B cell (primary cell): Measurements from ENCODE around the gene SGTA. TPM values are rescaled to one million over a fixed set of nuclear protein-coding genes. Genes with fewer than 3 reads are reported as not detected.
"Not testable (repeated sequence)": the region's sequence is repeated elsewhere in the genome, so short reads cannot be mapped to it uniquely, and the experiment has no call there.

ENCODE experiments used
- ATAC-seq: fragments of 200-7000 bp; cut with Tn5 transposase; one replicate; pipeline ENCODE4 v1.10.0; 2021; ENCODE audit warnings: low read depth, mild to moderate bottlenecking, moderate number of reproducible peaks, moderate library complexity
- CTCF ChIA-PET: fragments of 350-600 bp; sonication (Branson Sonifier 250); formaldehyde crosslinking; loops from one replicate; lab custom pipeline; 2021; ENCODE audit warnings: antibody characterized with exemption, inconsistent platforms; lab: Charles Lee
- POLR2A ChIA-PET: fragments of 350-600 bp; sonication (Branson Sonifier 250); formaldehyde crosslinking; loops from one replicate; lab custom pipeline; 2021; ENCODE audit warnings: antibody characterized with exemption; lab: Charles Lee
- DNase-seq: peaks from one replicate; pipeline ENCODE4 v3.0.0; 2013
- H2AFZ ChIP-seq: 2 replicates; pipeline ENCODE4 v1.6.1; 2012; ENCODE audit warnings: mild to moderate bottlenecking, low read depth, low read length; ENCODE audit not compliant: insufficient read depth, poor library complexity, severe bottlenecking
- H3K27ac ChIP-seq, 2 donors: 1 replicate in 1 of 2; 2 replicates in 1 of 2; pipeline ENCODE4 v1.5.1; 2012 to 2013; ENCODE audit warnings: low read length in 2 of 2, mild to moderate bottlenecking in 2 of 2, moderate library complexity in 1 of 2
- H3K27me3 ChIP-seq, 4 experiments: fragments of 200-600 bp in 1 of 4; sonication (generic) in 1 of 4; replicated peaks in 1 of 4; 1 replicate in 2 of 4; 2 replicates in 2 of 4; pipeline versions ENCODE4 v1.6.1 to v1.7.0; 2013 to 2016; ENCODE audit warnings: low read length in 3 of 4, mild to moderate bottlenecking in 2 of 4, mixed read lengths in 1 of 4, moderate library complexity in 1 of 4; ENCODE audit not compliant: insufficient read depth in 4 of 4, control insufficient read depth in 3 of 4; ENCODE audit errors: control extremely low read depth in 1 of 4
- H3K36me3 ChIP-seq, 2 experiments: replicated peaks in 1 of 2; 1 replicate in 1 of 2; 2 replicates in 1 of 2; pipeline versions ENCODE4 v1.6.1 to v1.7.1; 2013; ENCODE audit warnings: low read length in 1 of 2; ENCODE audit not compliant: insufficient read depth in 2 of 2, control insufficient read depth in 1 of 2; ENCODE audit errors: control extremely low read depth in 1 of 2, extremely low read depth in 1 of 2
- H3K4me1 ChIP-seq, 2 donors: fragments of 200-600 bp in 1 of 2; sonication (generic) in 1 of 2; 1 replicate in 1 of 2; 2 replicates in 1 of 2; pipeline versions ENCODE4 v1.5.1 to v1.6.1; 2013 to 2017; ENCODE audit warnings: low read length in 2 of 2; ENCODE audit not compliant: control insufficient read depth in 2 of 2, insufficient read depth in 2 of 2
- H3K4me2 ChIP-seq: replicated peaks from 2 replicates; pipeline ENCODE3; 2012; ENCODE audit warnings: mild to moderate bottlenecking, low read depth, low read length; ENCODE audit not compliant: poor library complexity, severe bottlenecking
- H3K4me3 ChIP-seq, 5 experiments: fragments of 200-600 bp in 1 of 5; sonication (generic) in 1 of 5; 1 replicate in 3 of 5; 2 replicates in 2 of 5; pipeline versions ENCODE4 v1.5.1 to v1.7.0; 2011 to 2016; ENCODE audit warnings: low read length in 4 of 5, mild to moderate bottlenecking in 4 of 5, low read depth in 2 of 5, control low read depth in 1 of 5, moderate library complexity in 1 of 5; ENCODE audit not compliant: insufficient read depth in 1 of 5; ENCODE audit errors: control extremely low read depth in 1 of 5, extremely low read depth in 1 of 5
- H3K79me2 ChIP-seq: fragments of 200-600 bp; sonication (generic); one replicate; pipeline ENCODE4 v1.6.0; 2016; ENCODE audit warnings: low read length; ENCODE audit not compliant: control insufficient read depth, insufficient read depth
- H3K9ac ChIP-seq: fragments of 200-600 bp; sonication (generic); 2 replicates; pipeline ENCODE4 v1.6.1; 2017; ENCODE audit warnings: mild to moderate bottlenecking, low read length, moderate library complexity
- H3K9me3 ChIP-seq, 3 donors: one replicate each; pipeline versions ENCODE4 v1.6.1 to v1.7.1; 2013; ENCODE audit warnings: low read length in 2 of 3; ENCODE audit not compliant: control insufficient read depth in 2 of 3, insufficient read depth in 1 of 3; ENCODE audit errors: control extremely low read depth in 1 of 3
- H4K20me1 ChIP-seq: 2 replicates; pipeline ENCODE4 v1.6.0; 2012; ENCODE audit warnings: mild to moderate bottlenecking, low read length; ENCODE audit not compliant: insufficient read depth, control insufficient read depth, poor library complexity, severe bottlenecking
- H3K27ac Mint-ChIP-seq: one replicate; pipeline ENCODE4 v1.8.0; 2021; ENCODE audit warnings: mixed read lengths
- H3K27me3 Mint-ChIP-seq: one replicate; pipeline ENCODE4 v1.8.0; 2021; ENCODE audit warnings: mixed read lengths
- H3K4me1 Mint-ChIP-seq: one replicate; pipeline ENCODE4 v1.8.0; 2021; ENCODE audit warnings: mixed read lengths
- H3K4me3 Mint-ChIP-seq: one replicate; pipeline ENCODE4 v1.8.0; 2021; ENCODE audit warnings: mixed read lengths
- H3K9me3 Mint-ChIP-seq: one replicate; pipeline ENCODE4 v1.8.0; 2022; ENCODE audit warnings: mixed read lengths; ENCODE audit not compliant: insufficient read depth
- CTCF ChIP-seq: fragments of 200-600 bp; IDR thresholded peaks from one replicate; pipeline ENCODE4 v1.8.0; 2022; ENCODE audit warnings: antibody characterized with exemption, mild to moderate bottlenecking
- EZH2 ChIP-seq: IDR thresholded peaks from 2 replicates; pipeline ENCODE4 v1.6.1; 2012; ENCODE audit warnings: borderline replicate concordance, low read depth, mild to moderate bottlenecking, moderate library complexity, low read length; ENCODE audit not compliant: insufficient read depth, poor library complexity, severe bottlenecking
- WGBS: methylation state at CpG from one replicate; pipeline ENCODE4 v1.1.5; 2013; ENCODE audit warnings: missing lambda C conversion rate; ENCODE audit not compliant: insufficient coverage; 5-methylcytosine and 5-hydroxymethylcytosine counted together
- intact Hi-C: fragments of 100-400 bp; cut with micrococcal nuclease; formaldehyde crosslinking; loops from one replicate; pipeline ENCODE4 v1.10.0; 2022
- polyA plus RNA-seq: library from polyadenylated mRNA; depleted of rRNA; stranded (reverse); fragments of >200 nt; gene quantifications from 2 replicates; pipeline ENCODE4 v1.2.3, GENCODE V29; 2012
- total RNA-seq, 2 donors: library from RNA; stranded (reverse); fragments of 120-200 nt in 1 of 2; gene quantifications; 1 replicate in 1 of 2; 2 replicates in 1 of 2; pipeline versions ENCODE4 v1.2.3 to v1.2.4, GENCODE V29; 2013 to 2022

SGTA gene
- total and polyA plus RNA-seq, 2 donors (not counting 1 experiment from before 2014, with no cell fraction given) = 36.6 to 42.0 TPM

GRCh38 chr19:2793577-2793976 is 10.5 kb upstream of the SGTA start:
- ChIA-PET CTCF (no interaction called here), POLR2A (no interaction called here)
- H3K27me3 ChIP-seq = no peaks in the 10 kb centered on the region
- H3K27me3 Mint-ChIP-seq = no peaks in the 10 kb centered on the region
- no peak for ATAC-seq
- H4K20me1 ChIP-seq = no peaks in the 10 kb centered on the region
- H3K36me3 ChIP-seq = peaks cover 0 to 39% of the 10 kb centered on the region in 2 experiments
- 95% methylated on average over 9 of the region's 12 CpGs for WGBS
- no peak overlapping the region for H3K4me3 ChIP-seq
- no peak for DNase-seq
- intact Hi-C loops = no loop called here
- H3K27ac ChIP-seq = no peak overlapping the region
- no peak overlapping the region for H3K4me2 ChIP-seq
- peaks cover 17% of the 10 kb centered on the region for H3K4me1 Mint-ChIP-seq
- H3K4me3 Mint-ChIP-seq = no peak overlapping the region
- H3K27ac Mint-ChIP-seq = no peak overlapping the region
- H3K4me1 ChIP-seq = peaks cover 0 to 14% of the 10 kb centered on the region in 2 donors
- no peaks in the 10 kb centered on the region for H3K9me3 Mint-ChIP-seq
- no peak overlapping the region for H3K9ac ChIP-seq
- H2AFZ ChIP-seq = no peak overlapping the region
- H3K79me2 ChIP-seq = peaks cover 54% of the 10 kb centered on the region
- TF ChIP-seq CTCF (no peak), EZH2 (no peak)
- no peaks in the 10 kb centered on the region for H3K9me3 ChIP-seq

DNA sequence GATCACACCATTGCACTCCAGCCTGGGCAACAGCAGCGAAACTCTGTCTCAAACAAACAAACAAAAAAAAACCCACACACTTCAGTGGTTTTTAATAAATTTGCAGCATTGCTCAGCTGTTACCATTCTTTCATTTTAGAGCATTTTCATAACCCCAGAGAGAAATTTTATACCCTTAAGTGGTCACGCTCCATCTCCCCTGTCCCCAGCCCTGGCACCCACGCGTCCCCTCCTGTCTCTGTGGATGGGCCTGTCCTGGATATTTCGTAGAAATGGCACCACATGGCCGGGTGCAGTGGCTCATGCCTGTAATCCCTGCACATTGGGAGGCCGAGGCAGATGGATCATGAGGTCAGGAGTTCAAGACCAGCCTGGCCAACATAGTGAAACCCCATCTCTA is 10.1 kb upstream of the SGTA start:
- Histone ChIP-seq H4K20me1 (no peaks in the 10 kb centered on the region), H3K9ac (no peak overlapping the region), H3K79me2 (peaks cover 54% of the 10 kb centered on the region), H3K27me3 (no peaks in the 10 kb centered on the region), H3K4me3 (no peak overlapping the region), H3K36me3 (peaks cover 0 to 39% of the 10 kb centered on the region in 2 experiments), H3K27ac (no peak overlapping the region), H2AFZ (no peak overlapping the region), H3K9me3 (no peaks in the 10 kb centered on the region), H3K4me1 (peaks cover 0 to 14% of the 10 kb centered on the region in 2 donors), H3K4me2 (no peak overlapping the region)
- intact Hi-C loops = no loop called here
- no peak overlapping the region for H3K4me3 Mint-ChIP-seq
- no peaks in the 10 kb centered on the region for H3K27me3 Mint-ChIP-seq
- ChIA-PET CTCF (no interaction called here), POLR2A (no interaction called here)
- H3K27ac Mint-ChIP-seq = no peak overlapping the region
- no peak for DNase-seq
- TF ChIP-seq EZH2 (no peak), CTCF (no peak)
- 95% methylated on average over 7 of the region's 7 CpGs for WGBS
- H3K9me3 Mint-ChIP-seq = no peaks in the 10 kb centered on the region
- H3K4me1 Mint-ChIP-seq = peaks cover 19% of the 10 kb centered on the region
- ATAC-seq = no peak

DNA sequence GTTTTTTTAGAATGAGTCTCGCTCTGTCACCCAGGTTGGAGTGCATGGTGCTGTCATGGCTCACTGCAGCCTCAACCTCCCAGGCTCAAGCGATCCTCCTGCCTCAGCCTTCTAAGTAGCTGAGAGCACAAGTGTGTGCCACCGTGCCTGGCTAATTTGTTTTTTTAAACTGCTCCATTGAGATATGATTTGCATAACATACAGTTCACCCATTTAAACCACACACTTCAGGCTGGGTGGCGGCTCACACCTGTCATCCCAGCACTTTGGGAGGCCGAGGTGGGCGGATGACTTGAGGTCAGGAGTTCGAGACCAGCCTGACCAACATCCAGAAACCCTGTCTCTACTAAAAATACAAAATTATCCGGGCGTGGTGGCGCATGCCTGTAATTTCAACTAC is 9.6 kb upstream of the SGTA start:
- peaks cover 24% of the 10 kb centered on the region for H3K4me1 Mint-ChIP-seq
- H4K20me1 ChIP-seq, H3K4me2 ChIP-seq, H3K27me3 Mint-ChIP-seq, H3K27me3 ChIP-seq, H3K9me3 ChIP-seq, DNase-seq, H3K9ac ChIP-seq, H3K4me3 Mint-ChIP-seq, H3K4me3 ChIP-seq, H2AFZ ChIP-seq, ATAC-seq, intact Hi-C loops, POLR2A ChIA-PET, CTCF ChIA-PET, H3K27ac Mint-ChIP-seq, H3K9me3 Mint-ChIP-seq, H3K27ac ChIP-seq: not testable (repeated sequence)
- peaks cover 0 to 14% of the 10 kb centered on the region in 2 donors for H3K4me1 ChIP-seq
- 90% methylated on average over 9 of the region's 10 CpGs for WGBS
- peaks cover 0 to 39% of the 10 kb centered on the region in 2 experiments for H3K36me3 ChIP-seq
- H3K79me2 ChIP-seq = peaks cover 57% of the 10 kb centered on the region
